ENCODE data around the gene OR2T4.

OR2T4 gene, protein sequence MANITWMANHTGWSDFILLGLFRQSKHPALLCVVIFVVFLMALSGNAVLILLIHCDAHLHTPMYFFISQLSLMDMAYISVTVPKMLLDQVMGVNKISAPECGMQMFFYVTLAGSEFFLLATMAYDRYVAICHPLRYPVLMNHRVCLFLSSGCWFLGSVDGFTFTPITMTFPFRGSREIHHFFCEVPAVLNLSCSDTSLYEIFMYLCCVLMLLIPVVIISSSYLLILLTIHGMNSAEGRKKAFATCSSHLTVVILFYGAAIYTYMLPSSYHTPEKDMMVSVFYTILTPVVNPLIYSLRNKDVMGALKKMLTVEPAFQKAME

GRCh38 chr1:248361121-248361715, at the start of gene OR2T4:
OR2T4 (plus strand) TSS chr1:248361665; CDS start chr1:248361665, 0 bp downstream.
- DNase-seq (ENCODE audit: low read depth in 2 of 2), result no peak

GRCh38 chr1:248316796-248317195, 44.7 kb upstream of the OR2T4 start:
- DNase-seq (ENCODE audit: low read depth in 2 of 2), result no peak

GRCh38 chr1:248324468-248324867, 37.0 kb upstream of the OR2T4 start, which contains the start of gene OR2M7:
OR2M7 (minus strand) TSS chr1:248324568; CDS start chr1:248324568, 0 bp downstream.
- DNase-seq (ENCODE audit: low read depth in 2 of 2), result no peak

- DNase-seq (ENCODE audit: low read depth in 2 of 2), result no peak
These were observed 18.0 kb upstream of the OR2T4 start for GRCh38 chr1:248343451-248343850.

GRCh38 chr1:248348475-248348874, 13.0 kb upstream of the OR2T4 start, which contains the start of gene OR14C36:
OR14C36 (plus strand) TSS chr1:248348775; CDS start chr1:248348775, 0 bp downstream.
- no peak for DNase-seq (ENCODE audit: low read depth in 2 of 2)

DNA sequence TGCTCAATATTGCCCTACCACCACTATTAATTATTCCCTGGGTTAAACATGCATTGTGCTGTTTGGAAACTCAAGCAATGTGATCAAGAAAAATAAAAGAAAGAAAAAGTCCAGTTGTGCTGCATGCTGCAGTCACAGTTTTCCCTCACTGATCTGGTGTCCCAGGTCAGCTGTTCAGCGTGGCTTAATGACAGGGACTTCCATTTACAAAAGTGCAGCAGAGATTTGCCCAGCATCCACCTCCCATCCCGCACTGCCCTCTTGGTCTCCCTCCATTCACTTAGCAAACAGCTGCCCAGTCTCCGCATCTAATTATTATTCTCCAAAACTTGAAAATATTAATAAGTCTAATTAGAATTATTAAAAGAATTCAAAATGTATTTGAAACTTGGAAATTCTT, 2.0 kb upstream of the OR2T4 start:
- no peak for DNase-seq (ENCODE audit: low read depth in 2 of 2)

GRCh38 chr1:248366609-248367008, 5.1 kb downstream of the OR2T4 start:
- no peak for DNase-seq (ENCODE audit: low read depth in 2 of 2)

DNA sequence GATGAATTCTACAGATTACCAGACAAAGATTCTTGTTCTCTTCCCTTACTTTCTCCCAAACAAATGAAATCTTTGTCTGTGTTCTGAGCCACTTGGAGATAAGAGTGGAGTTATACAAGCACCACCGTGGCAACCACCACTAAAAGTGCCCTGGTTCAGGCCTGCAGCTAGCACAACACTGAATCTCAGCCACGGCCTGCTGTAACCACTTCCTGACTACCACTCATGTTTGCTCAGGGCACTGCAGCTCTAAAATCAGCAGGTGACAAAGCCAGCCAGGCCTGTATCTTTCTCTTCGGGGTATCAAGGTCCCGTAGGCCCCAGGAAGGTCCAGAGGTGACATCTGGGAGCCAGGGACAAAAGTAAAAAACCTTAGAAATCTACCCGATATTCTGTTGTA, 10.9 kb downstream of the OR2T4 start:
- DNase-seq (ENCODE audit: low read depth in 2 of 2), result no peak

DNA sequence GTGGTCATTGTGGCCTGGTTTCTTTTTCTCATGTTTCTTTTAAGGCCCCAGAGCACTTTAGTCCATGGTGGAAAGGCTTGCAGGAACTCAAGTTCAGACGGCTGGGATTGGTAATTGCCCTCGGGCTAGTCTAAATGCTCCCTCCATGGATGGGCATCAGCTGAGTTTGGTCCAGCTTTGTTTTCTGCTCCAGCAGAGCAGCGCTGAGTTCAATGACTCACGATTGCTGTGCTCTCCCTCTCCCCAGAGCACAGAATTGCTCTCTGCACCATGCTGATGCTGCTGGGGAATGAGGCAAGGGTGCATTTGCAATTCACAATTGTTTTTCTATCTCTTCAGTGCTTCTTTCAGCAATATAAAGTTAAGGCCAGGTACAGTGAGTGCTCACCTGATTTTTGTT, 12.3 kb downstream of the OR2T4 start:
- no peak for DNase-seq (ENCODE audit: low read depth in 2 of 2)

- DNase-seq (ENCODE audit: low read depth in 2 of 2), result no peak
These were observed 14.0 kb downstream of the OR2T4 start, which contains the start of gene OR2T6 for GRCh38 chr1:248375446-248375845. OR2T6 (plus strand) TSS chr1:248375746; CDS start chr1:248387609, 11,863 bp downstream.

DNA sequence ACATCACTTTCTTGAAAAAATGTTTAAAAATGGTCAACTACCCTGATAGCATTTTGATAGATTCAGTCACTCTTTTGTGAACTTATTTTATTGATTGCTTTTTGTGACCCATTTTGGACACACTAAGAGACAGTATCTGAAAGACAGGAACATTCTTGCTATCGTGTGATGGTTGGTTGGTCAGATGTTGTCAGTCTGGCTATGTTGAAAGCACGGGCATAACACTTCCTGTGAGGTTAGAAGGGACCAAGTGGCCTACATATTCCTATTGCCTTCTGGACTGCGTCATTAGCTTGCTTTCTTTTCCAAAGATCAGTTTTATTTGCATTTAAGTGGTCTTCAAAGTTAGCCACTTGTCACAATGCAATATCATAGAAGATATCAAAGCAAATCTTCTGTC, 15.5 kb downstream of the OR2T4 start:
- no peak for DNase-seq (ENCODE audit: low read depth in 2 of 2)

- no peak for DNase-seq (ENCODE audit: low read depth in 2 of 2)
These were observed 19.4 kb downstream of the OR2T4 start for GRCh38 chr1:248380854-248381253.

- no peak for DNase-seq (ENCODE audit: low read depth in 2 of 2)
These were observed 27.0 kb downstream of the OR2T4 start for GRCh38 chr1:248388426-248388825.

GRCh38 chr1:248393050-248393449, 31.6 kb downstream of the OR2T4 start:
- DNase-seq (ENCODE audit: low read depth in 2 of 2), result no peak

GRCh38 chr1:248402748-248403147, 41.3 kb downstream of the OR2T4 start, which contains the start of gene OR2T1:
OR2T1 (plus strand) TSS chr1:248403048; CDS start chr1:248406148, 3,100 bp downstream.
- no peak for DNase-seq (ENCODE audit: low read depth in 2 of 2)

DNA sequence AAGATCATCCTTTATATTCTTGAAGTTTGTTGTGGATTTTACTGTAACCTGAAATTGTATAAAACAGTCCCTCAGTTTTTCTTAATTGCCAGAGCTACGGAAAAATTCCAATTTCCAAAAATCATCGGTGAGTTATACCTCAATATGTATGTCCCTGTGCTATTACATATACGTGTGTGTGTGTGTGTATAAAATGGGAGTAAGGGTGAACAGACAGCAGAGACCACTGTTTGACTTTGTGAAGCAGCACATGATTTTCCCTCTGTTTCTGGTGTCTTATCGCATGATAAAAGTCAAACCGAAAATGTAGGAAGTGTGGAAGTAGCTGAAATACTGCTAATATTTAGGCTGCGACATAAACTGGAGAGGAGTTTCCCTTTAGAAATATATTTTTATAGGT, 42.6 kb downstream of the OR2T4 start:
- no peak for DNase-seq (ENCODE audit: low read depth in 2 of 2)

GRCh38 chr1:248406721-248407692, 45.5 kb downstream of the OR2T4 start:
- DNase-seq (ENCODE audit: low read depth in 2 of 2), result no peak
